SK-N-SH (cell line): Measurements from ENCODE around the gene ZBTB17.

ENCODE experiments used
- EZH2phosphoT487 ChIP-seq: fragments of 200-600 bp; sonication (generic); IDR thresholded peaks from 2 replicates; pipeline ENCODE4 v1.6.1; 2017; ENCODE audit warnings: low read depth, mixed run types, mild to moderate bottlenecking, antibody characterized with exemption, moderate library complexity, borderline replicate concordance
- GABPA ChIP-seq: IDR thresholded peaks from 2 replicates; pipeline ENCODE4 v1.4.0; 2012; ENCODE audit warnings: low read depth, mild to moderate bottlenecking
- JUND ChIP-seq: IDR thresholded peaks from 2 replicates; pipeline ENCODE4 v1.4.0; 2012
- NRF1 ChIP-seq: IDR thresholded peaks from 2 replicates; pipeline ENCODE4 v1.6.1; 2012; ENCODE audit warnings: low read depth, mild to moderate bottlenecking, low read length
- POLR2AphosphoS5 ChIP-seq: IDR thresholded peaks from 2 replicates; pipeline ENCODE4 v1.6.1; 2012; ENCODE audit warnings: low read depth, low read length
- RAD21 ChIP-seq: IDR thresholded peaks from 2 replicates; pipeline ENCODE4 v1.6.1; 2012; ENCODE audit warnings: mild to moderate bottlenecking, low read length
- RFX5 ChIP-seq: IDR thresholded peaks from 2 replicates; pipeline ENCODE4 v1.6.1; 2012; ENCODE audit warnings: mild to moderate bottlenecking, improper control_type of control experiment, low read length
- RXRA ChIP-seq: IDR thresholded peaks from 2 replicates; pipeline ENCODE4 v1.4.0; 2012; ENCODE audit warnings: low read depth, mild to moderate bottlenecking, borderline replicate concordance
- SIN3A ChIP-seq: IDR thresholded peaks from 2 replicates; pipeline ENCODE4 v1.6.1; 2012; ENCODE audit warnings: low read depth, mild to moderate bottlenecking, low read length, moderate library complexity, borderline replicate concordance
- USF1 ChIP-seq: IDR thresholded peaks from 2 replicates; pipeline ENCODE4 v1.4.0; 2012; ENCODE audit warnings: low read depth, borderline replicate concordance
- YY1 ChIP-seq: IDR thresholded peaks from 2 replicates; pipeline ENCODE4 v1.4.0; 2012; ENCODE audit warnings: low read depth, mild to moderate bottlenecking
- TF ChIP-seq, protein P1 (sequence below): fragments of 150-350 bp; IDR thresholded peaks from 2 replicates; pipeline ENCODE4 v1.6.1; 2017; ENCODE audit warnings: antibody characterized with exemption, low read length, low read depth, borderline replicate concordance
- TF ChIP-seq, protein P2 (sequence below): fragments of 200-600 bp; sonication (generic); IDR thresholded peaks from 2 replicates; pipeline ENCODE4 v1.6.1; 2017; ENCODE audit warnings: antibody characterized with exemption, mild to moderate bottlenecking, moderate library complexity
- TF ChIP-seq, protein P3 (sequence below): IDR thresholded peaks from 2 replicates; pipeline ENCODE4 v1.4.0; 2012; ENCODE audit warnings: low read depth, borderline replicate concordance

- TF ChIP-seq, protein P1, sequence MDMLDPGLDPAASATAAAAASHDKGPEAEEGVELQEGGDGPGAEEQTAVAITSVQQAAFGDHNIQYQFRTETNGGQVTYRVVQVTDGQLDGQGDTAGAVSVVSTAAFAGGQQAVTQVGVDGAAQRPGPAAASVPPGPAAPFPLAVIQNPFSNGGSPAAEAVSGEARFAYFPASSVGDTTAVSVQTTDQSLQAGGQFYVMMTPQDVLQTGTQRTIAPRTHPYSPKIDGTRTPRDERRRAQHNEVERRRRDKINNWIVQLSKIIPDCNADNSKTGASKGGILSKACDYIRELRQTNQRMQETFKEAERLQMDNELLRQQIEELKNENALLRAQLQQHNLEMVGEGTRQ: no peak
- TF ChIP-seq RXRA: peak; percentile 83; the same call in 1 of the 2 replicates
- TF ChIP-seq, protein P2, sequence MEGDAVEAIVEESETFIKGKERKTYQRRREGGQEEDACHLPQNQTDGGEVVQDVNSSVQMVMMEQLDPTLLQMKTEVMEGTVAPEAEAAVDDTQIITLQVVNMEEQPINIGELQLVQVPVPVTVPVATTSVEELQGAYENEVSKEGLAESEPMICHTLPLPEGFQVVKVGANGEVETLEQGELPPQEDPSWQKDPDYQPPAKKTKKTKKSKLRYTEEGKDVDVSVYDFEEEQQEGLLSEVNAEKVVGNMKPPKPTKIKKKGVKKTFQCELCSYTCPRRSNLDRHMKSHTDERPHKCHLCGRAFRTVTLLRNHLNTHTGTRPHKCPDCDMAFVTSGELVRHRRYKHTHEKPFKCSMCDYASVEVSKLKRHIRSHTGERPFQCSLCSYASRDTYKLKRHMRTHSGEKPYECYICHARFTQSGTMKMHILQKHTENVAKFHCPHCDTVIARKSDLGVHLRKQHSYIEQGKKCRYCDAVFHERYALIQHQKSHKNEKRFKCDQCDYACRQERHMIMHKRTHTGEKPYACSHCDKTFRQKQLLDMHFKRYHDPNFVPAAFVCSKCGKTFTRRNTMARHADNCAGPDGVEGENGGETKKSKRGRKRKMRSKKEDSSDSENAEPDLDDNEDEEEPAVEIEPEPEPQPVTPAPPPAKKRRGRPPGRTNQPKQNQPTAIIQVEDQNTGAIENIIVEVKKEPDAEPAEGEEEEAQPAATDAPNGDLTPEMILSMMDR: peak; percentile 13; the same call in 1 of the 2 replicates
- TF ChIP-seq YY1: no peak
- TF ChIP-seq RFX5: no peak
- TF ChIP-seq JUND: peak; percentile 97
- TF ChIP-seq, protein P3, sequence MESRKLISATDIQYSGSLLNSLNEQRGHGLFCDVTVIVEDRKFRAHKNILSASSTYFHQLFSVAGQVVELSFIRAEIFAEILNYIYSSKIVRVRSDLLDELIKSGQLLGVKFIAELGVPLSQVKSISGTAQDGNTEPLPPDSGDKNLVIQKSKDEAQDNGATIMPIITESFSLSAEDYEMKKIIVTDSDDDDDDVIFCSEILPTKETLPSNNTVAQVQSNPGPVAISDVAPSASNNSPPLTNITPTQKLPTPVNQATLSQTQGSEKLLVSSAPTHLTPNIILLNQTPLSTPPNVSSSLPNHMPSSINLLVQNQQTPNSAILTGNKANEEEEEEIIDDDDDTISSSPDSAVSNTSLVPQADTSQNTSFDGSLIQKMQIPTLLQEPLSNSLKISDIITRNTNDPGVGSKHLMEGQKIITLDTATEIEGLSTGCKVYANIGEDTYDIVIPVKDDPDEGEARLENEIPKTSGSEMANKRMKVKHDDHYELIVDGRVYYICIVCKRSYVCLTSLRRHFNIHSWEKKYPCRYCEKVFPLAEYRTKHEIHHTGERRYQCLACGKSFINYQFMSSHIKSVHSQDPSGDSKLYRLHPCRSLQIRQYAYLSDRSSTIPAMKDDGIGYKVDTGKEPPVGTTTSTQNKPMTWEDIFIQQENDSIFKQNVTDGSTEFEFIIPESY: no peak
- TF ChIP-seq GABPA: no peak
- no peak for TF ChIP-seq EZH2phosphoT487
- TF ChIP-seq RAD21: peak; percentile 24
- TF ChIP-seq NRF1: no peak
- TF ChIP-seq USF1: no peak
- peak; percentile 60; the same call in 1 of the 2 replicates for TF ChIP-seq POLR2AphosphoS5
- TF ChIP-seq SIN3A: no peak
These were observed 23.3 kb downstream of the ZBTB17 start for GRCh38 chr1:15952317-15953258.
